Measurements from ENCODE around the gene PLD5. TPM values are rescaled to one million over a fixed set of nuclear protein-coding genes. Genes with fewer than 3 reads are reported as not detected.

Gene PLD5
- total RNA-seq, 4 donors from 2014 or later = 0.28 to 0.79 (median 0.34) TPM

GRCh38 chr1:242427519-242427918 is 97.0 kb downstream of the PLD5 start:
- no peak for DNase-seq (ENCODE audit: low spot score)
- TF ChIP-seq CTCF (IDR thresholded peaks at IDR 0.05) = no peak
- ATAC-seq (ENCODE audit: low FRiP score) = no peak

- ATAC-seq (ENCODE audit: low FRiP score) (no peak), DNase-seq (ENCODE audit: low spot score) (no peak)
- no peak for TF ChIP-seq CTCF (IDR thresholded peaks at IDR 0.05)
These were observed 98.1 kb downstream of the PLD5 start for GRCh38 chr1:242426271-242426905.

- ATAC-seq (ENCODE audit: low FRiP score) (no peak), DNase-seq (ENCODE audit: low spot score) (no peak)
- no peak for TF ChIP-seq CTCF (IDR thresholded peaks at IDR 0.05)
These were observed 99.3 kb downstream of the PLD5 start for GRCh38 chr1:242425232-242425631.

DNA sequence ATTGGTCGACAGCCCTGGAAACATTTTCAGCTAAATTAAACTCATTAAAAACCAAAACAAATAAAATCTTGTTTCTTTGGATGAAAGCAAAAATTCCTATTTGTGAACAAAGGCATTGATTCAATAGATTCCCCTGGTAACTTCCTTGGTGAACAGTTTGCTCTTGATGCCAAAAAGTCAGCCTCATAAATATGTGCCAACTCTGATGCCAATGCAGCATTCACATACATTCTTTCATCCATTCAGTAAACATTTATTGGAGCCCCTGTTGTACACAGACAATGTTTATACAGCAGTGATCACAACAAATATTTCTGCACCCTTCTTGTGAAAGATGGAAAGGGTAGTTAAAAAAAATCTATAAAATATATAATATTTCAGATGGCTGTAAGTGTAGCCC is 107.8 kb downstream of the PLD5 start:
- DNase-seq (ENCODE audit: low spot score) = no peak
- ATAC-seq (ENCODE audit: low FRiP score) = no peak
- TF ChIP-seq CTCF (IDR thresholded peaks at IDR 0.05) = no peak

DNA sequence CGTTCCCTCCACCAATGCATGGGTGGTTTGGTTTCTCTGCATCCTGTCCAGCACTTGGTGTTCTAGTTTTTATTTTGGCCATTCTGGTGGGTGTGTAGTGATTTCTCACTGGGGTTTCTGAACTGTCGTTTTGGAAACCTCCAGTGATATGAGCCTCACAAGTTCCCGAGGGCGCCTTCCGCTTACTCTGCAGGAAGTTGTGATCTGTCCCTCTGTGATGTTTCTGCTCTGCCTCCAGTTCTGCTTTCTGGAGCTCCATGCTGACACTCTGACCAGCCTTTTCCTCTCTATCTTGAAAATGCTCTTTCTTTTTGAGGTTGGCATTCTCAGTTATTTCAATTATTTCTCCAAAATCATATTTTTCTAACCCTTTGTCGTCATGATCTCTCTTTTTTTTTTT is 111.6 kb downstream of the PLD5 start:
- DNase-seq (ENCODE audit: low spot score) (no peak), ATAC-seq (ENCODE audit: low FRiP score) (no peak)
- TF ChIP-seq CTCF (IDR thresholded peaks at IDR 0.05) = no peak

DNA sequence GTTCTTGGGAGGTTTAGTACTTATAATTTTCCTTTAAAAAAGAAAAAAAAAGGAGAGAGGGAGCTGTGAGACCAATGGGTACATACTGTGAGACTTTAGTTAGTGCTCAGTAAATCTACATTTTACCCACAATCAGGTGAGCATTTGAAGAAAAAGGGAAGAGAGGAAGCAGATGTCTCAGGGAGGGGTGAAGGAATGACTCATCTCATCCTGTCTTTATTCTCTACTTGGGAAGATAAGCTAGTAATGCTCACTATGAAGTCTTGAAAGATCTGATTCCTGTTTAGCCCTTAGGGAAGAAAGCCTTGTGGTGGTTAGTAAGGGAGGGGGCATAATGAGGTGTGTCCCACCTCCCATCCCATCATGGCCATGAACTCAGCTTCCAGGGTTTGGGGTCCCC is 112.6 kb downstream of the PLD5 start:
- DNase-seq (ENCODE audit: low spot score) = no peak
- no peak for ATAC-seq (ENCODE audit: low FRiP score)
- TF ChIP-seq CTCF (IDR thresholded peaks at IDR 0.05) = no peak

GRCh38 chr1:242405947-242406346 is 118.5 kb downstream of the PLD5 start:
- ATAC-seq (ENCODE audit: low FRiP score) = no peak
- TF ChIP-seq CTCF (IDR thresholded peaks at IDR 0.05) = no peak
- DNase-seq (ENCODE audit: low spot score) = no peak

Data from omental fat pad (tissue), 4 donors.